Trophoblast cell (in vitro differentiated cells and primary cell): ENCODE results near the gene TMCO5A.
A peak's percentile ranks its signal among the peaks of the same experiment; 100 is the strongest.

Experiments used
- DNase-seq, 2 donors: peaks; one replicate each; pipeline ENCODE4 v3.0.0-alpha.2; 2016
- H2AFZ ChIP-seq: 2 replicates; pipeline ENCODE4 v1.6.1; 2013; ENCODE audit warnings: low read length, moderate library complexity, mild to moderate bottlenecking; ENCODE audit not compliant: insufficient read depth, poor library complexity
- H2AK5ac ChIP-seq: 2 replicates; pipeline ENCODE4 v1.6.1; 2013; ENCODE audit warnings: mild to moderate bottlenecking, low read length
- H2BK120ac ChIP-seq: 2 replicates; pipeline ENCODE4 v1.6.1; 2013; ENCODE audit warnings: low read length, mild to moderate bottlenecking, moderate library complexity; ENCODE audit not compliant: insufficient read depth, poor library complexity
- H2BK12ac ChIP-seq: 2 replicates; pipeline ENCODE4 v1.6.1; 2013; ENCODE audit warnings: mild to moderate bottlenecking, low read length, moderate library complexity
- H2BK5ac ChIP-seq: 2 replicates; pipeline ENCODE4 v1.6.1; 2013; ENCODE audit warnings: low read length, low read depth, moderate library complexity, mild to moderate bottlenecking; ENCODE audit not compliant: poor library complexity
- H3K14ac ChIP-seq: 2 replicates; pipeline ENCODE4 v1.6.1; 2013; ENCODE audit warnings: mild to moderate bottlenecking, low read length
- H3K18ac ChIP-seq: 2 replicates; pipeline ENCODE4 v1.6.1; 2013; ENCODE audit warnings: mild to moderate bottlenecking, low read length
- H3K23ac ChIP-seq: 2 replicates; pipeline ENCODE4 v1.6.1; 2013; ENCODE audit warnings: low read length
- H3K27ac ChIP-seq: 2 replicates; pipeline ENCODE4 v1.5.1; 2013; ENCODE audit warnings: low read depth, mild to moderate bottlenecking, inconsistent platforms, low read length, moderate library complexity
- H3K27me3 ChIP-seq: 2 replicates; pipeline ENCODE4 v1.6.1; 2013; ENCODE audit warnings: inconsistent platforms, mild to moderate bottlenecking, low read length, moderate library complexity; ENCODE audit not compliant: insufficient read depth
- H3K36me3 ChIP-seq, 2 experiments: 1 replicate in 1 of 2; 2 replicates in 1 of 2; pipeline ENCODE4 v1.6.1; 2013; ENCODE audit warnings: low read length in 2 of 2, mild to moderate bottlenecking in 2 of 2, moderate library complexity in 1 of 2; ENCODE audit not compliant: insufficient read depth in 2 of 2, control insufficient read depth in 1 of 2
- H3K4ac ChIP-seq: 2 replicates; pipeline ENCODE4 v1.6.1; 2013; ENCODE audit warnings: low read depth, mild to moderate bottlenecking, low read length, moderate library complexity
- H3K4me1 ChIP-seq, 2 experiments: 1 replicate in 1 of 2; 2 replicates in 1 of 2; pipeline ENCODE4 v1.6.1; 2013; ENCODE audit warnings: low read length in 2 of 2, mild to moderate bottlenecking in 2 of 2, moderate library complexity in 1 of 2; ENCODE audit not compliant: insufficient read depth in 2 of 2, control insufficient read depth in 1 of 2
- H3K4me2 ChIP-seq: 2 replicates; pipeline ENCODE4 v1.6.1; 2013; ENCODE audit warnings: inconsistent platforms, mild to moderate bottlenecking, low read length, moderate library complexity
- H3K4me3 ChIP-seq: 2 replicates; pipeline ENCODE4 v1.5.1; 2013; ENCODE audit warnings: mild to moderate bottlenecking, low read depth, low read length, inconsistent platforms
- H3K79me1 ChIP-seq: one replicate; pipeline ENCODE4 v1.6.1; 2013; ENCODE audit warnings: low read length
- H3K79me2 ChIP-seq: 2 replicates; pipeline ENCODE4 v1.6.1; 2013; ENCODE audit warnings: low read length, mild to moderate bottlenecking; ENCODE audit not compliant: control insufficient read depth, insufficient read depth, poor library complexity
- H3K9ac ChIP-seq: 2 replicates; pipeline ENCODE4 v1.6.1; 2013; ENCODE audit warnings: mild to moderate bottlenecking, low read length
- H3K9me3 ChIP-seq: 2 replicates; pipeline ENCODE4 v1.6.1; 2013; ENCODE audit warnings: low read depth, mild to moderate bottlenecking, control low read depth, inconsistent platforms, low read length; ENCODE audit not compliant: insufficient read depth
- H4K12ac ChIP-seq: 2 replicates; pipeline ENCODE4 v1.6.1; 2013; ENCODE audit warnings: low read depth, mild to moderate bottlenecking, low read length, moderate library complexity
- H4K8ac ChIP-seq: 2 replicates; pipeline ENCODE4 v1.6.1; 2013; ENCODE audit warnings: low read depth, mild to moderate bottlenecking, low read length, moderate library complexity
- H4K91ac ChIP-seq: one replicate; pipeline ENCODE4 v1.6.1; 2013; ENCODE audit warnings: low read depth, mild to moderate bottlenecking, low read length, moderate library complexity
- WGBS: extraction: QIAGEN DNeasy Blood & Tissue Kit; methylation state at CpG from one replicate; pipeline ENCODE4 v1.1.7; 2013; ENCODE audit warnings: missing lambda C conversion rate; ENCODE audit not compliant: insufficient read length, insufficient coverage; ENCODE audit errors: extremely low coverage; 5-methylcytosine and 5-hydroxymethylcytosine counted together

TMCO5A gene

DNA sequence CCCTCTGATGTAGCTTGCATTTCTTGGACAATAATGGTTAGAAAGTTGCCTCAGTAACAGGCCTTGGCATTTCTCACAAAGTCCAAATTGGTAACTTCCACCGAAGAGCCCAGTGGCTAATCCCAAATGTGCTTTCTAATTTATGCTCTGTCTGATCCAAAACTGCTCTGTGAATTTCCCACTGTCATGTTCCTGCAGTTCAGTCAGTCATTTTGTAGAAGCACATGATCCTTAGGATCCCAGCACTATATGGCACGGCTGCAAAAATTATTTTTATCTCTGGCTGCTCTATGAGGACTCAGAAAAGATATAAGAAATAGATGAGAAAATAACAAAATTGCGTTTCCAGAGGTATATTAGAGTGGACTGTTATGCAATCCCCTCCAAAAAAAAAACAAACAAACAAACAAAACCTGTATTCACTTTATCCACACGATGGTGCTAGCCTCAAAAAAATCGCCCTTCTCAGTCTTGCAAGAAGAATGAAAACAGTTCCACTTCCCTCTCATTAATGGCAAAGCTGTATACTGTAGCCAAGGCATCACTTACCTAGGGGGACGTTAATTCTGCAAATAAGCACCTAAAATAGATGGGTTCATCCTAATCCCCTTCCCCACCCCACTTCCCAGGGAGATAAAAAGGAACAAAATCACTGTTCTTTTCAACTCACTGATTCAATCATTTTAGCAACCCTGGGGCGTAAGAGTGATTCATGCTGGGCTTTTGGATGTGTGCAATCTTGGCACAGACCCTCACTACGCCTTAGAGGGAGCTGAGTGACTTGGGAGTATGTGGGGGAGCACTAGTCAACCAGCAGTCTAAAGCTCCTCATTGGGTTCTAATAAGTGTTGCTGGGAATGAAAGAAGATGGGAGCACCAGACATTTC lies 61.3 kb downstream of the TMCO5A start:
- Histone ChIP-seq H3K4me1 (no peaks in the 10 kb centered on the region), H3K23ac (no peak overlapping the region), H4K12ac (no peak overlapping the region), H4K91ac (no peak overlapping the region), H3K4ac (no peak overlapping the region), H3K79me2 (no peaks in the 10 kb centered on the region), H3K79me1 (no peaks in the 10 kb centered on the region), H2AFZ (no peak overlapping the region), H3K27me3 (no peaks in the 10 kb centered on the region), H3K36me3 (no peaks in the 10 kb centered on the region), H2BK12ac (no peak overlapping the region), H4K8ac (no peak overlapping the region), H3K4me3 (no peak overlapping the region), H3K4me2 (no peak overlapping the region), H3K9me3 (no peaks in the 10 kb centered on the region), H3K9ac (no peak overlapping the region), H3K18ac (no peak overlapping the region), H2BK120ac (no peak overlapping the region), H2BK5ac (no peak overlapping the region), H3K14ac (no peak overlapping the region), H2AK5ac (no peak overlapping the region), H3K27ac (no peak overlapping the region)
- WGBS: no CpG with 5 or more reads among the region's 8 CpGs
- peak; percentile 24 to 81 for DNase-seq
